Urothelium cell line (cell line): ENCODE measurements around the gene UGP2.
"Not testable (repeated sequence)": the region's sequence is repeated elsewhere in the genome, so short reads cannot be mapped to it uniquely, and the experiment has no call there.

Experiments used
- DNase-seq: peaks from one replicate; pipeline ENCODE4 v3.0.0; 2011; ENCODE audit warnings: low spot score, mixed read lengths
- FAIRE-seq: peaks from 2 replicates; lab custom pipeline; 2011; peaks lifted over from hg19 to GRCh38; lab: Jason Lieb, UNC

The UGP2 gene

DNA sequence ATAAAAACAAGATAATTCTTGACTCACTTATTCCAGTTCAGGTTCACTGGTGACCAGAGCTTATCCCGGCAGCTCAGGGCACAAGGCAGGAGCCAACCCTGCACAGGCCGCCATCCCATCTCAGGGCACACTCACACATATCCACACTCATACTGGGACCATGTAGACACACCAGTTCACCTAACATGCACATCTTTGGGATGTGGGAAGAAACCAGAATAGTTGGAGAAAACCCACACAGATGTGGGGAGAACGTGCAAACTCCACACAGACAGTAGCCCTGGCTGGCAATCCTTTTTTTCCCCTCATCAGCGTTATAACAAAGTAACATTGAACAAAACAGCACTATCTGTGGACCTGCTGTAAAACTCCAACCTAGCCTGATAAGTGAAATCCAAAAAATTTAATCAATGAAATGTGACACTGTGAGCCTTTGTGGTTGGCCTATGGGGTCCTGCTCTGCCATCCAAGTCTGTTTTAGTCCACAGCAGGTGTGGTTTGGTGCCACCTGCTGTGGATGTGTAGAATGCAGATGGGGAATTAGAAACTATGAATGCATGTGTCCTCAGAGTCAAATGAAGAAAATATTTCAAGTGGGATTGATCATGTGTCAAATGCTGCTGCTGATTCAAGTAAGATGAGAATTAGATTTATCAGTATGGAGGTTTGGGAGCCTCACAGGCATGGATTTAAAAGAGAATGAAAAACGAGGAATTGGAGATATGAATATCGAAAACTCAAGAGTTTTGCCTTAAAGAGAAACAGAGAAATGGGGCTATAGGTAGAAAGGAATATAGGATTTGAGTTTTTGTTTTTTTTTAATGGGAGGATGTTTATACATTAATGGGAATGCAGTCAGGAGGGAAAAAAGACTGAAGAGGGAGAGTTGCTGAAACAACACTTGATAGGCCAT, 47.0 kb downstream of the UGP2 start:
- DNase-seq, result peak; percentile 67
- FAIRE-seq, result no peak

DNA sequence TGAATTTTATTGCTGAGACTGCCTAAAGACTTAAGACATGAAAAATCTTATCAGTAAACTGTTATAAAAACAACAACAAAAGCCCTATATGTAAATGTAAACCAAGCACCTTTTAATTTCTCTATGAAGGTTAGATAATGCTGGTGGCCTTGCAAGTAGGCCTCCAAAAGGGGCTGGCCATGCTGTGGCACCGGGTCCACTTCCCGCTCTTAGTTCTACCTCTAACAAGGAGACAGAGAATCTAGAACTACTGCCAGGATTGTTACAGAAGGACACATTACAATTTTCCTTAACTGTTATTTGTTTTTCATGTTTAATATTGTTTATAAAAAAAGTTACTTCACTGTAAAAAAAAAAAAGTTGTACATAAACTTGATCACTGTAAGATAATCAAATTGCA, 49.0 kb downstream of the UGP2 start:
- no peak for FAIRE-seq
- DNase-seq, result no peak

DNA sequence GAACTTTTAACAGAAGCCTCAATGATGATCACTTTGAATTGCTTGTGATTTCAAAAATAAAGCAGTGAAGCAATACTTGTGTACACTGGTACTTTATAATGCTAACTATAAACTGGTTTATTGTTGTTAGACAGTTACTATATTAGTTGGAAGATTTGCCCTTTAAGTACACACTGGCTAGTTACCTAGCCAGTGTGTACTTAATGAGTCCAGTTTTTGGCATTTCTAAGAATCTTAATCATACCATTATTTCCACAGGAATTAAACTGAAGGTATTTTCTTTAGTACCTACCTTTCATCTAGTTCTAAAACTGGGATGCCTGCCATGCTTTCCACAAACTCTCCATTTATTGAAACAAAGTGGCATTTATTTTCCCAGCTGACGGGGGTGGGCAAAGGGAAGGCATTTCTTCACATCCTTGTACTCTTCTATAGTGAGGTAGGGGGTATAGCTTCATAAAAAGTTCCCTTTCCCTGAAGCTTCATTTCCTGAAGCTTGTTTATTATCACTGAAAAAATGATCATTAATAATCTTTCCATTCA, 49.9 kb downstream of the UGP2 start:
- FAIRE-seq (no peak), DNase-seq (no peak)

DNA sequence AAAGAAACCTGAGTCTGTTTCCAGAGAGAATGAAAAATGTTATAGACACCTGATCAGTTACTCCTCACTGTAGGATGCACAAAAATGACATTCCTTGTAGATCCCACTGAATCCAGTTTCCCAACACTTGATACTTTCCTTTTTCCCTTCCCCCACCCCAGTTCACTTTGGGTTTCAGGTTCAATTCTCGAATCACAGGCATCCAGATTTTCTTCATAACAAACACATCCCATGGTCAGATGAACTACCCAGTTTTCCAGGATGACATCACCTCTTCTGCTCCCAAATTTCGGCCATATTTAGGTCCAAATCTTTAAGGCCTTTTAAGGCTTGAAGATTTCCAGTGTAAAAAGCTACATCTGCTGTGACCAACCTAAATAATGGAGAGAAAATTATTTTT, 51.5 kb downstream of the UGP2 start:
- FAIRE-seq (no peak), DNase-seq (no peak)

DNA sequence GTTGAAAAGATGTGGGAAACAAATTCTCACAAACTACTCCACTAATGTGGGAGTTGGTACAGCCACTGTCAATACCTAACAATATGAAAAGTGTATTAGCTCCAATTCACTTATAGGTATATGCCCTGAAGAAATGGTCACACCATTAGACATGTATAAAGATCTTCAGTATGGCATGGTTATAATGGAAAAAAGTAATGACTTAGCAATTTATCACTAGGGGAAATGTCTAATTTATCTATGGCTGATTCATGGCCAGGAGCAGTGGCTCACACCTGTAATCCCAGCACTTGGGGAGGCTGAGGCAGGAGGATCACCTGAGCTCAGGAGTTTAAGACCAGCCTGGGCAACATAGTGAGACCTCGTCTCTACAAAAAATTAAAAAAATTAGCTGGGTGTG, 52.5 kb downstream of the UGP2 start:
- FAIRE-seq (no peak), DNase-seq (no peak)

DNA sequence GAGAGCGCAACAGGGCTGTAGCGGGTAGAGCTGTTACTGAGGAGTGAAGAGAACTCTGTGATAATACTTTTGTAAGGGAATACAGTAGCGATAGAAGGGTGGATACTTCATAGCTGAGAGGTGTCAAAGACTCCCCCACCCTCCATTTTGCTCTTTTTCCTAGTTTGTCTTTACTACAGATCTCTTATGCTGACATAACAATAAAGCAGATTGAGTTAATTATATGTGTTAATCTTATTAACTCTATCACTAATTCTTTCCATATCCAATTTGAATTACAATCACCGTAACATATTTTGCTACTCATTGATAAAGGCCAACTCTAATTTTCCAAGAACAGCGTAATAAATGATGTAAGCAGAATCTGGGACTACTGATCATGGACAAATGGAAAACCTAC, 57.1 kb downstream of the UGP2 start:
- no peak for DNase-seq
- peak; percentile 13 for FAIRE-seq

DNA sequence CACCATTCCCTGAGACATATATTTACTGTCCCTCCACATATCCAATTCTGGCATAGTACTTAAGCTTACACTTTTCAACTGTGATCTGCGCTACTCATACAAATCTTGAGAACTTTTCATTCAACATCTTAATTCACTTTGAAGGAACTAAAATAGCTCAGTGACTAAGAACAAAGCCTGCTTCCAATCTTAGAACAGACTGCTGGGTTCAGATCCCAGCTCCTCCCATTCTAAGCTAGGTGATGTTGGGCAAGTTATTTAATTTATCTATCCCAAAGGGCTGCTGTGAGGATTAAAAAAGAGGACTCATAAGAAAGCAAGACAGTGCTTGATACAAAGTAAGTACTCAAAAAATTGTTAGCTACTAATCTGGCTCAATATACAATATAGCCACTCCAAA, 57.9 kb downstream of the UGP2 start:
- DNase-seq, result no peak
- FAIRE-seq, result no peak

DNA sequence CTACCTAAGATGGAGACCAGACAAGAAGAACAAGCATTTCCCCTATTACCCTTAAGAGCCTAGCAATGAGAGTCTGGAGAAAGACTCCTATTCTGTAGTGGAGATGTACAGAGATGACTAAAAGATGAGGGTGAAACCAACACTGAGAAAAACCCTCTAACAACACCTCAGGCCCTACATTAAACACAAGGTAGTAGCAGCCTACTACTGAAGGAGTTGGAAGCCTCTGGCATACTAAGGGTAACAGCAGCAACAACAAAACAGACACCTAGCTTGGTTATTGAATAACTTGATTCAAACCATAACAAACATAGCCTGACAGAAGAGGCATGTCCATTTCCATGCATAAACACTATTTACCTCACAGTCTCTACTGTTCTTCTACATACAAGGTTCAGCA, 60.5 kb downstream of the UGP2 start:
- DNase-seq, result no peak
- FAIRE-seq, result no peak

DNA sequence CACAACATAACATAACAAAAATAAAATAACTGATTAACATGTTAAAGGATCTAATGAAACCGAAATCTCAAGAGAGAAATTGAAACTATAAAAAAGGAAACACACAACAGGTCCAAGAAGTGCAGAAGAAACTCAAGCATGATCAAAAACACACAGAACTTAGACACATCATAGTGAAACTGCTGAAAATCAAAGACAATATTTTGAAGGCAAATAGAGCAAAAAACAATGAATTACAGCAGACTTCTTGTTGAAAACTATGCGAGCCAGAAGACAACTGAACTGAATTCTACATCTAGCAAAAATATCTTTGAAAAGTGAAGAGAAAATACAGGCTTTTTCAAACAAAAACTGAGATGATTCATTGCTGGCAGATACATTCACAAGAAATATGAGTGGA, 61.3 kb downstream of the UGP2 start:
- FAIRE-seq (no peak), DNase-seq (no peak)

DNA sequence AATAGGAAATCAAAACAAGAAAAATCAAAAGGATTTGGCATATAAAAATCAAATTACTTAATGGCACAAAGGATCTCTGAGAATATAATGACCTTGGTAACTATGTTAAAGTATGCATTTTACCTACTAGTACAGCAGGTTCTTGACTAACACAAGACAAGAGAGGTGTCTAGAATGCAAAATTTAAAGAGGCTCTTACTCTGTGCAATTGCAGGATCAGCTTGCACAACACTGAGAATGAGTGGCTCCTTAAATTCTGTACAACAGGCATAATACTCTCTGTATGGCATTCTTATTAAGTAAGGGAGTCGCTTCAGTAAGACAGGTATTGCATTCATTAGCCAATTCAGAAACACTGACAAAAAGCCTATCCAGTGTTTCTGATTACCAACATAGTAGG, 72.6 kb downstream of the UGP2 start:
- FAIRE-seq (no peak), DNase-seq (no peak)

DNA sequence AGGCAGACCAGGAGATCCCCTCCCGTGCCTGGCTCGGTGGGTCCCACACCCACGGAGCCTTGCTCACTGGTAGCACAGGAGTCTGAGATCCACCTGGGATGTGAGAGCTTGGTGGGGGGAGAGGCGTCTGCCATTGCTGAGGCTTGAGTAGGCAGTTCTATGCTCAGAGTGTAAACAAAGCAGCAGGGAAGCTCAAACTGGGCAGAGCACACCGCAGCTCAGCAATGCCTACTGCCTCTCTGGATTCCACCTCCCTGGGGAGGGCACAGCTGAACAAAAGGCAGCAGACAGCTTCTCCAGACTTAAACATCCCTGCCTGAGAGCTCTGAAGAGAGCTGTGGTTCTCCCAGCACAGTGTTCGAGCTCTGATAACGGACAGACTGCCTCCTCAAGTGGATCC, 85.1 kb downstream of the UGP2 start:
- FAIRE-seq (no peak), DNase-seq (no peak)

DNA sequence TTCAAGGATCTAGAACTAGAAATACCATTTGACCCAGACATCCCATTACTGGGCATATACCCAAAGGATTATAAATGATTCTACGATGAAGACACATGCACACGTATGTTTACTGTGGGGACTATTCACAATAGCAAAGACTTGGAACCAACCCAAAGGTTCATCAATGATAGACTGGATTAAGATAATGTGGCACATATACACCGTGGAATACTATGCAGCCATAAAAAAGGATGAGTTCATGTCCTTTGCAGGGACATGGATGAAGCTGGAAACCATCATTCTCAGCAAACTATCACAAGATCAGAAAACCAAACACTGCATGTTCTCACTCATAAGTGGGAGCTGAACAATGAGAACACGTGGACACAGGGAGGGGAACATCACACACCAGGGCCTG, 90.4 kb downstream of the UGP2 start:
- DNase-seq, FAIRE-seq: not testable (repeated sequence)
